Type B pancreatic cell (in vitro differentiated cells): ENCODE results near the gene BTBD9. TPM values are rescaled to one million over a fixed set of nuclear protein-coding genes. Genes with fewer than 3 reads are reported as not detected.

ENCODE experiments used
- DNase-seq: peaks from one replicate; pipeline ENCODE4 v3.0.0; 2021; ENCODE audit warnings: mixed read lengths; ENCODE audit not compliant: unreplicated experiment; ENCODE audit errors: extremely low spot score
- H3K27ac Mint-ChIP-seq: 2 replicates; pipeline ENCODE4 v1.8.0; 2021; ENCODE audit warnings: mild to moderate bottlenecking, mixed read lengths
- H3K27me3 Mint-ChIP-seq: 2 replicates; pipeline ENCODE4 v1.8.0; 2021; ENCODE audit warnings: mixed read lengths
- H3K36me3 Mint-ChIP-seq: 2 replicates; pipeline ENCODE4 v1.8.0; 2021; ENCODE audit warnings: mixed read lengths
- H3K4me1 Mint-ChIP-seq: one replicate; pipeline ENCODE4 v1.8.0; 2021; ENCODE audit warnings: mixed read lengths; ENCODE audit not compliant: unreplicated experiment
- H3K4me3 Mint-ChIP-seq: 2 replicates; pipeline ENCODE4 v1.8.0; 2021; ENCODE audit warnings: mild to moderate bottlenecking, mixed read lengths
- H3K9me3 Mint-ChIP-seq: 2 replicates; pipeline ENCODE4 v1.8.0; 2021; ENCODE audit warnings: mixed read lengths
- total RNA-seq: library from RNA; stranded (reverse); gene quantifications from 2 replicates; pipeline ENCODE4 v1.2.1, GENCODE V29; 2021; ENCODE audit warnings: low replicate concordance
- TF ChIP-seq, protein P1 (sequence below): fragments of 200-600 bp; sonication (generic); conservative IDR thresholded peaks from 2 replicates; pipeline ENCODE4 v1.5.0; 2021; ENCODE audit warnings: antibody characterized with exemption, mild to moderate bottlenecking

The BTBD9 gene
- total RNA-seq, 1 donor from 2014 or later, result 14.9 TPM

DNA sequence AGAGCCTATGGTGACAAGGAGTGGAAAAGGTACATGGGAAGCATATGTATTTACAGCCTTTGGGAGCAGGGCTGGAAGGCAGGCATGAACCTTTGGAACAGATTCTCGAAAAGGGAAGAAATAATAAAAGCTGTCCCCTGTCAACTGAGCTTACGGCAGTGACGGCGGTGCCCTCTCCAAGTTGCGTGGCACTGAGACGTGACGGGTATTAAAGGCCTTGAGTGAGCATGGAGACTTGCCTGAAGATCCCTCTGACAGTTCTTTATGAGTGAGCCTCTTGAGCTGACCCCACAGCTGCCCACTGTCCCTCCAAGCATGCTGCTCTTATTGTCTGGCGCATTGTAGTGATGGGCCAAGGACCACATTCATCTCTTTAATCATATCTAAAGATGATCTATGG is 431.7 kb downstream of the BTBD9 start:
- H3K9me3 Mint-ChIP-seq, result no peaks in the 10 kb centered on the region
- no peak overlapping the region for H3K27ac Mint-ChIP-seq
- H3K27me3 Mint-ChIP-seq, result no peaks in the 10 kb centered on the region
- H3K36me3 Mint-ChIP-seq, result no peaks in the 10 kb centered on the region
- no peak for DNase-seq
- no peak overlapping the region for H3K4me3 Mint-ChIP-seq
- TF ChIP-seq, protein P1, sequence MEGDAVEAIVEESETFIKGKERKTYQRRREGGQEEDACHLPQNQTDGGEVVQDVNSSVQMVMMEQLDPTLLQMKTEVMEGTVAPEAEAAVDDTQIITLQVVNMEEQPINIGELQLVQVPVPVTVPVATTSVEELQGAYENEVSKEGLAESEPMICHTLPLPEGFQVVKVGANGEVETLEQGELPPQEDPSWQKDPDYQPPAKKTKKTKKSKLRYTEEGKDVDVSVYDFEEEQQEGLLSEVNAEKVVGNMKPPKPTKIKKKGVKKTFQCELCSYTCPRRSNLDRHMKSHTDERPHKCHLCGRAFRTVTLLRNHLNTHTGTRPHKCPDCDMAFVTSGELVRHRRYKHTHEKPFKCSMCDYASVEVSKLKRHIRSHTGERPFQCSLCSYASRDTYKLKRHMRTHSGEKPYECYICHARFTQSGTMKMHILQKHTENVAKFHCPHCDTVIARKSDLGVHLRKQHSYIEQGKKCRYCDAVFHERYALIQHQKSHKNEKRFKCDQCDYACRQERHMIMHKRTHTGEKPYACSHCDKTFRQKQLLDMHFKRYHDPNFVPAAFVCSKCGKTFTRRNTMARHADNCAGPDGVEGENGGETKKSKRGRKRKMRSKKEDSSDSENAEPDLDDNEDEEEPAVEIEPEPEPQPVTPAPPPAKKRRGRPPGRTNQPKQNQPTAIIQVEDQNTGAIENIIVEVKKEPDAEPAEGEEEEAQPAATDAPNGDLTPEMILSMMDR, result no peak
- peaks cover 26% of the 10 kb centered on the region for H3K4me1 Mint-ChIP-seq

DNA sequence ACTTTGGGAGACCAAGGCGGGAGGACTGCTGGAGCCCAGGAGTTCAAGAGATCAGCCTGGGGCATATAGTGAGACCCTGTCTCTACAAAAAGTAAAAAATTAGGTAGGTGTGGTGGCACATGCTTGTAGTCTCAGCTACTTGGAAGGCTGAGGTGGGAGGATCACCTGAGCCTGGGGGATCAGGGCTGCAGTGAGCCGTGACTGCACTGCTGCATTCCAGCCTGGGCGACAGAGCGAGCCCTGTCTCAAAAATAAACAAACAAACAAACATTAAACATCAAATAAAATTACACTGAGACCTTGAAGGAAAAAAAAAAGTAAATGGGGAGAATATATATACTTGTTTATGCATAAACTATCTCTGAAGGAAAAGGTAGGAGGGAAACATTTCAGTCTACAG is 432.4 kb downstream of the BTBD9 start:
- TF ChIP-seq, protein P1, result no peak

GRCh38 chr6:38198219-38198618 is 441.5 kb downstream of the BTBD9 start:
- no peak overlapping the region for H3K27ac Mint-ChIP-seq
- peaks cover 4% of the 10 kb centered on the region for H3K9me3 Mint-ChIP-seq
- DNase-seq, result no peak
- H3K27me3 Mint-ChIP-seq, result no peaks in the 10 kb centered on the region
- TF ChIP-seq, protein P1, result no peak
- peaks cover 9% of the 10 kb centered on the region for H3K4me1 Mint-ChIP-seq
- H3K36me3 Mint-ChIP-seq, result no peaks in the 10 kb centered on the region
- H3K4me3 Mint-ChIP-seq, result no peak overlapping the region

More for the DNA sequence above, 432.4 kb downstream of the BTBD9 start:
- no peak overlapping the region for H3K27ac Mint-ChIP-seq
- H3K4me1 Mint-ChIP-seq, result peaks cover 21% of the 10 kb centered on the region
- H3K9me3 Mint-ChIP-seq, result no peaks in the 10 kb centered on the region
- no peak for DNase-seq
- H3K27me3 Mint-ChIP-seq, result no peaks in the 10 kb centered on the region
- no peak overlapping the region for H3K4me3 Mint-ChIP-seq
- H3K36me3 Mint-ChIP-seq, result no peaks in the 10 kb centered on the region

DNA sequence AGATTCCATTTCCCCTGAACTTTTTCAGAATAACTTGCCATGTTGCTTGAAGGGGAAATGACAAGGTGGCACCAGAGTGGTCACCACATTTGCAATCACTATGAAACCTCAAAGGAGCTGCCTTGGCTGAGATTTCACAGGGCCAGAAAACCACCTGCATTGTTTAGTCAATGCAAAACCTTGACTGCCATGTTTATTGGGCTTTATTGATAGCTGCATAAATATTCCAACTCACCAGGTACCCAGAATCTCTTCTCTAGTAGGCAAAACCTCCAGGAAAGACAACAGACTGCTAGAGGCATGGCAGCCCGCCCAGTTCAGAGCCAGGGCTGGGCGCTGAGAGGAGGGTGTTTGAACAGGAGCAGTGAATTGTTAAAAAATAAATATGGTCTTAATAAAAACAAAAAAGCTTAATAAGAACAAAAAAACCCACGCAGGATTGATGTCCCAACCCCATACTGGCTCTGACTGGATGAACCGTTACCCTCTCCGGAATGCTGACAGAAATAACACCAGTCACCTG is 444.6 kb downstream of the BTBD9 start:
- Mint-ChIP-seq H3K27ac (no peak overlapping the region), H3K27me3 (no peaks in the 10 kb centered on the region), H3K36me3 (no peaks in the 10 kb centered on the region), H3K4me1 (peaks cover 26% of the 10 kb centered on the region), H3K9me3 (no peaks in the 10 kb centered on the region), H3K4me3 (no peak overlapping the region)
- TF ChIP-seq, protein P1, result no peak
- DNase-seq, result no peak

GRCh38 chr6:38194589-38194988 is 445.1 kb downstream of the BTBD9 start:
- peaks cover 26% of the 10 kb centered on the region for H3K4me1 Mint-ChIP-seq
- no peak overlapping the region for H3K27ac Mint-ChIP-seq

More at GRCh38 chr6:38194589-38194988, 445.1 kb downstream of the BTBD9 start:
- Mint-ChIP-seq H3K9me3 (no peaks in the 10 kb centered on the region), H3K36me3 (no peaks in the 10 kb centered on the region), H3K27me3 (no peaks in the 10 kb centered on the region), H3K4me3 (no peak overlapping the region)
- DNase-seq, result no peak
- TF ChIP-seq, protein P1, result no peak
